Glomerular visceral epithelial cell (primary cell): ENCODE measurements around the gene FLVCR2.
"Not testable (repeated sequence)": the region's sequence is repeated elsewhere in the genome, so short reads cannot be mapped to it uniquely, and the experiment has no call there.

Experiments used
- DNase-seq: peaks from one replicate; pipeline ENCODE4 v3.0.0-alpha.2; 2016; ENCODE audit errors: extremely low spot score

FLVCR2 gene

DNA sequence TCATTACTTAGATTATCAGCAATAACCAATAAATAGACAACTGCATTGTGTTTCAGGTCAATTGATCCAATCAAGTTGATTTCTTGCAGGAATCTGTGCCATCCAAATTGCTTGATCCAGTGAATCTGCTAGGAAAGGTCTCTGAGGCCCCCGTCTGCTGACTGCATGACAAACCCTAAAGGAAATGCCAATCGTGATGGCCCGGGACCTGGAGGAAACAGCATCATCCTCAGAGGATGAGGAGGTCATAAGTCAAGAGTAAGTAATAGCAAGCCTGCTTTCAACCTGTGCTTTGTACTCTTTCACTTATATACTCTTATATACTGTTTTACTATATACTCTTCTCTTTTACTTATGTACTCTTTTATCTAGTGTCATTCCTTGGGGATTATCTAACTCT is 84.5 kb downstream of the FLVCR2 start:
- DNase-seq: no peak

DNA sequence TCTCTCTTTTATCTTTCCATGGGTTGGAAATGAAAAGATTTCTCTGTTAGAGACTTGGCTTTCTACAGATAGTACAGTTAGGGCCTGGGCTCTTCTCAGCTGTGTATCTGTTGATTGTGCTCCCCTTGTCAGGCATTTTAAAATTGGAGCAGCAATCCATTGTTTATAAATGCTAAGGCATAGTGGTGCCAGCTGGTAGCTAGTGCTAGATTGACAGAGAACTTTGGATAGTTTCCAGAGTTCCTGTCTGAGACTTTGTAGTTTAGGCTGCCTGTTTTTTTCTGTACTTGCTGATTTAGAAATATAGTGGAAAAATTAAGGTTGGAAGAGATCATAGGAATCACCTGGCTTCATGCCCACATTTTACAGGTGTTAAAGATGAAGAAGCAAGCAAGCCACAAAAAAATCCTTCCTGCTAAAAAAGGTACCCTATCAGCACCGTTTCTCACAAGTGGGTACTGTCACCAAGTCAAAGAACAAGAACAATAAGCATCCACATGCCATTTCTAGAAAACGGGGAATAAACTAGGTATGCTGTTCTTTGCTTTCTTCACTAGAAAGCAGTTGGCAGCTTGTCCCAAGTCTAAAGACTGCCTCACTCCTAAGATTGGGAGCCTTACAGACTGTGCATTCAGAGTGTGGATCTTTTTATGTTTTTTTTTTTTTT is 88.8 kb downstream of the FLVCR2 start:
- no peak for DNase-seq

DNA sequence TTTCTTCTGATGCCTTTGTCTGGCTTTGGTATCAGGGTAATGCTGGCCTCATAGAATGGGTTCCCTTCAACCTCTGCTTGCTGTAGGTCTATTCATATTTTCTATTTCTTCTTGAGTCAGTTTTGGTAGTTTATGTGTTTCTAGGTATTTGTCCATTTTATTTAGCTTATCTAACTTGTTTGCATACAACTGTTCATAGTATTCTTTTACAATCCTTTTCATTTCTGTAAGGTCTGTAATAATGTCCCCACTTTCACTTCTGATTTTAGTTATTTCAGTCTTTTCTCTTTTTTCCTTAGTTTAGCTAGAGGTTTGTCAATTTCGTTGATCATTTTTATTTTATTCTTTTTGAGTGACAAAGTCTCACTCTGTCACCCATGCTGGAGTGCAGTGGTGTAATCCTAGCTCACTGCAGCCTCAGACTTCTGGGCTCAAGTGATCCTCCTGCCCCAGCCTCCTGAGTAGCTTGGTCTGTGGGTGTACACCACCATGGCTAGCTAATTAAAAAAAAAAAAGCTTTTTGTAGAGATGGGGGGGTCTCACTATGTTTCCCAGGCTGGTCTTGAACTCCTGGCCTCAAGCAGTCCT is 94.3 kb downstream of the FLVCR2 start:
- DNase-seq: no peak

DNA sequence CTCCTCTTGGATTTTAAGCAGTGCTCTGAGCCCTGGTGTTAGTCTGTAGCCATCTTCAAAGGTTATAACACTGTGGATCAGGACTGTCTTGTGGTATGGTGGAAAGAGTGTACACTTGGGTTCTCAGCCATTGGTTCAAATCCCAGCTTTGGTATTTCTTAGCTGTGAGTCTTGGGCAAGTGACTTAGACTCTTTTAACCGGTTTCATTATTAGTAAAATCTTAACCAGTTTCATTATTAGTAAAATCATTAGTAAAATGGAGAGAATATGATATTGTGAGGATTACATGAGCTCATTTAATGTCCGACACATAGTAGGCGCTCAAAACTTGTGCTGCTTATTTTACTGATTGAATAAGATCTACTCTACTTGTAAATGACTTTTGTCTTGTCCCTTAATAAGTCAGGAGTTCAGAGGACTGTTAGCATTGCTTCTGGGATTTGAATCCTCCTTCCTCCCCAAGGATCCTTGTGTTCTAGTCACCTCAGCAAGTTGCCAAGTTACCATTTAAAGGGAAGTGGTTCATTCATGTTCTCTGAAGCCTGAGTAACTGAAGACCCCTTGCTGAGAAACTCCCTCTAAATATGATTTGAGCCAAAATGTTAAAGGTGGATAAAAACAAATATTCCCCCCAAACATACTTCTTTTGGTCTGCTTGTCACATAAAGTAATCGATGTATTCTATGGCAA is 95.1 kb downstream of the FLVCR2 start:
- DNase-seq: no peak

DNA sequence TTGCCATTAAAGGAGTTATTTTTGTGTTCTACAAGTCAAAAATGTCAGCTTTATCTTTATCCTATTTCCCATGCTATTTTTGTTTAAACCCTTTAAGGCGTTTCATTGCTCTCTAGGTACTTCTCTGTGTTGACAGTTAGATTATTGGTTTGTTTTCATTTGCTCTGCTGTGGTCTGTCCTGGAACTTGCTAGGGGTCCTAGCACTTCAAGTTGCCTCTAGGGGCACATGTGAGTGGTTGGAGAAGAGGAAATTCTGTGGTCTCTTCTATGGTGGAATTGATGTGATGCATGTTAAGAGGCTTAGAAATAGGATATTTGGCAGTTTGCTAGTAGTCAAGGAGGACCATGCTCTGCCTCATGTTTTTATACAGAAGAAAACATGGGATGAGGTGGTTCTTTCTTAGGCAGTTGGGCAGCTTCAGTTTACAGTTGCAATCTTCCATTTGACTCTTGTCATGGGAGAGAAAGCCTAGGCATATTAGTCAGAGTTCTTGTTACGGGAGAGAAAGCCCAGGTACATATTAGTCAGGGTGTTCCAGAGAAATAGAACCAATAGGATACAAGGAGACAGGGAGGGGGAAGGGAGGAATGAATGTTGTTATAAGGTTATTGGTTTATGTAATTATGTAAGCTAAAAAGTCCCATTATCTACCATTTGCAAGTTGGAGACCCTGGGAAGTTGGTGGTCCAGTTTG is 97.0 kb downstream of the FLVCR2 start:
- no peak for DNase-seq

DNA sequence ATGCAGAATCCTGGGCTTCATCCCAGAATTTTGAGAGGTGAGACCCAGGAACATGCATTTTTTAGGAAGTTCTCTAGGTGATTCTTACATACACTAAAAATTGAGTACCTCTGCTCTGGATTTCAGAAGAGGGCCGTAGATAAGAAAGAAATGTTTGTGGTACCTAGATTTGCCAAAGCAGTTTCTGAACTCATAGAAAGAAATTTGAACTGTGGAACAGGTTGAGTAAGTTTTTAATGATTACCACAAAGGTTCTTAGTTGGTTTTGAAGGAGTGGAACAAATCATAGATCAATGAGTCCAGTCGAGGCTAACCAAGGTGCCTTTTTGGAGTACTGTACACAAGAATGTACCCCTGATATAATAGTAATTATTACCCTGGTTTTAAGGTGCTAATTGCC is 107.5 kb downstream of the FLVCR2 start:
- no peak for DNase-seq

DNA sequence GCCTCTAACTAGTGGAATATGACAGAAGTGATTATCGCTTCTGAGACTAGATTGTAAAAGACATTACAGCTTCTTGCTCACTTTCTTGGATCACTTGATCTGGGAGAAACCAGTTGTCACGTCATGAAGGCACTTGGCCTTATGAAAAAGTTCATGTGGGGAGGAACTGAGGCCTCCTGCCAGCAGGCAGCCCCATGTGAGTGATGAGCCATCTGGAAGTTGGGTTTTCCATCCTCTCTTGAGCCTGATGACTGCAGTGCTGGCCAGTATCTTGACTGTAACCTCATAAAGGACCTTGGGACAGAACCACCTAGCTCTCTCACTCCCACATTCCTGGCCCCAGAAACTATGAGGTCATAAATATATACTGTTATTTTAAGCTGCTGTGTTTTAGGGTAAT is 110.6 kb downstream of the FLVCR2 start:
- no peak for DNase-seq

DNA sequence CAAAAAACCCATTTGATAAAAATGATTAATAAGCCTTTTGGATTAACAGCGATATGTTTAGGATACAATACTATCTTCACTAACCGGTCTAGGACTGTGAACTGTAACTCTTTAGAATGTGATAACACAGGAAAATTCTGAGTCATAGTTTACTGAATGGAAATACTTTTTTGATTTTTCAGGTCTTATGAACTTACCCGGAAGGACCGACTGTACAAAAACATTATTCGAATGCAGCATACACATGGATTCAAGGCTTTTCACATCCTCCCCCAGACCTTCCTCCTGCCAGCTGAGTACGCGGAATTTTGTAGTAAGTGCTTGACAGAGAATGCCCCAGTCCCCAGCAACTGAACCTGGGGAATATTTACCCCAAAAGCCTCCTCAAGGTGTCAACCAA is 111.6 kb downstream of the FLVCR2 start:
- DNase-seq: no peak

DNA sequence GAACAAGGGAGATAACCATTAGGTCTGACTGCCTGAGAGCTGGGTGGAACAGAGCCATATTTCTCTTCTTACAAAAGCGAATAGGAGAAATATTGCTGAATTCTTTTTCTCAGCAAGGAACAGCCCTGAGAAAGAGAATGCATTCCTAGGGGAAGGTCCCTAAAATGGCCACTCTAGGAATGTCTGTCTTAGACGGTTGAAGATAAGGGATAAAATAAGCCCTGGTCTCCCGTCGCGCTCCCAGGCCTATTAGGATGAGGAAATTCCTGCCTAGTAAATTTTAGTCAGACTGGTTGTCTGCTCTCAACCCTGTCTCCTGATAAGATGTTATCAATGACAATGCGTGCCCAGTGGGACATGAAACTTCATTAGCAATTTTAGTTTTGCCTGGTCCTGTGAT is 116.6 kb downstream of the FLVCR2 start:
- DNase-seq: not testable (repeated sequence)

DNA sequence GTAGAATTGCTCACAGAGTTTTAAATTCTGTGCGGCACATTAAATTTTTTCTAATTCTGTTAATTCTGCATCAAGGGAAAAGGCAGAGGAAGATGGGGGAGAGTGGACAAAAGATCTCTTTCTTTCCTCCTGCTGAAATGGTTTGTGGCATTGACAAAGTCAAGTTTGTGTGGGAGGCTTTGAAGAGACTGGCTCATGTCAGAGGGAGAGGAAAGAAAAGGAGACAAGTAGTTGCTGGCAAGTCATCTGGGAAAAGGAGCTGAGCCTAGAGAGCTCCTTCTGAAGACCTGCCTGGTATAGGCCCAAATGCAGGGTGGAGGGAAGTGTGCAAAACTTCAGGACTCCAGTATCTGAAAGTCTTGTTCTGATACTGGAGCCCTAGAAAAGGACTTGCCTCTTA is 119.0 kb downstream of the FLVCR2 start:
- no peak for DNase-seq
